Smooth muscle cell of the brain vasculature (primary cell): ENCODE measurements around the gene CHMP5.

Experiments used
- DNase-seq: peaks from one replicate; pipeline ENCODE4 v3.0.0-alpha.2; 2012; ENCODE audit warnings: low read depth, low spot score

Gene CHMP5

GRCh38 chr9:33273266-33273971 is 8.6 kb downstream of the CHMP5 start:
- no peak for DNase-seq

- no peak for DNase-seq
Observed at GRCh38 chr9:33273972-33274328, 9.1 kb downstream of the CHMP5 start.

- DNase-seq = no peak
Observed at GRCh38 chr9:33277484-33277883, 12.6 kb downstream of the CHMP5 start.

GRCh38 chr9:33285502-33285901 is 20.7 kb downstream of the CHMP5 start:
- no peak for DNase-seq

GRCh38 chr9:33287087-33287490 is 22.2 kb downstream of the CHMP5 start:
- no peak for DNase-seq

GRCh38 chr9:33288235-33288634 is 23.4 kb downstream of the CHMP5 start:
- no peak for DNase-seq

- no peak for DNase-seq
Observed at GRCh38 chr9:33288828-33289483, 24.1 kb downstream of the CHMP5 start.

GRCh38 chr9:33289496-33289895 is 24.6 kb downstream of the CHMP5 start:
- DNase-seq = no peak

GRCh38 chr9:33289936-33290246 is 25.0 kb downstream of the CHMP5 start:
- no peak for DNase-seq

GRCh38 chr9:33290247-33291030 is 25.6 kb downstream of the CHMP5 start, which contains the start of gene NFX1:
TSS of gene NFX1 (plus strand) at chr9:33290516. CDS start at chr9:33290573, 57 bp downstream.
- DNase-seq = peak; percentile 98

GRCh38 chr9:33291031-33291397 is 26.2 kb downstream of the CHMP5 start:
- DNase-seq = no peak

GRCh38 chr9:33291901-33292300 is 27.1 kb downstream of the CHMP5 start:
- DNase-seq = no peak

GRCh38 chr9:33293782-33294181 is 28.9 kb downstream of the CHMP5 start:
- no peak for DNase-seq

- DNase-seq = no peak
Observed at GRCh38 chr9:33294670-33295432, 30.0 kb downstream of the CHMP5 start.

- DNase-seq = no peak
Observed at GRCh38 chr9:33295571-33295970, 30.7 kb downstream of the CHMP5 start.

- DNase-seq = no peak
Observed at GRCh38 chr9:33297432-33297831, 32.6 kb downstream of the CHMP5 start.

- DNase-seq = no peak
Observed at GRCh38 chr9:33300546-33300945, 35.7 kb downstream of the CHMP5 start.

GRCh38 chr9:33304362-33304761 is 39.5 kb downstream of the CHMP5 start:
- no peak for DNase-seq

- no peak for DNase-seq
Observed at GRCh38 chr9:33306037-33306436, 41.2 kb downstream of the CHMP5 start.

- no peak for DNase-seq
Observed at GRCh38 chr9:33307067-33307466, 42.2 kb downstream of the CHMP5 start.

GRCh38 chr9:33309903-33310302 is 45.1 kb downstream of the CHMP5 start:
- no peak for DNase-seq

GRCh38 chr9:33310748-33311147 is 45.9 kb downstream of the CHMP5 start:
- no peak for DNase-seq
